ENCODE results near the gene RNF13.
"Not testable (repeated sequence)": the region's sequence is repeated elsewhere in the genome, so short reads cannot be mapped to it uniquely, and the experiment has no call there.

Gene RNF13

DNA sequence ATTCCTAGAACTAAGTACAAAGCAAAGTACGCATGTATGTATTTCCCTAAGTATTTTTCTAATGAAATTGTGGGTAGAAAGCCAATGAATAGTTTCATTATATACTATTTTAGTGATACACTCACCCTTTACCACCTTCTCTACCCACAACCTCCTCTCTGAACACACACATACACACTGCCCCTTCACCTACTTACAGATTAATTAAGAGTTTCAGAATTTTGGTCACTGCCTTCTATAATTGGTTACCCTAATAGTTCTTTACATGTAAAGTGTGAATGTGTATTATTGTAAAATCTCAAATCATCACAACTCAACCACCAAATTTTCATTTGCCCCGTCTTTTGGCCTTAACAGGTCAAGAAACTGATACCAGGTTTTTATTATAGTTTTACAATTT, 150.5 kb downstream of the RNF13 start:
- no peak for DNase-seq

DNA sequence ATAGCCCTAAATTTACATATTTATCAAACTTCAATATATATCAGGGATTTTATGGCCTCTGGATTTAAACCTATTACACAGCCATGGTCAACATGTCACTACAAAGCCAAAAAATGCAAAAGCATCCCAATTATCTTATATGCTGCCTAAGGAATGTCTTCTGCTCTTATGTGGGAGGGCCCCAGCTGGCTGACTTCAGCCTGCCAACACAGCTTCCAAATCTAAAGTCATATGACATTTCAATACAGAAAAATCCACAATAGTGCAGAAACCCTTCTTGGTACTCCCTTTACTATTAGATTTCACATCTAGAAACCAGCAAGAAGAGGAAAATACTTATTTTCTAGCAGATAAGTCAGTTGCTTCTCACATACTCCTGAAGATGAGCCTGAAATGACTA, 151.3 kb downstream of the RNF13 start:
- no peak for DNase-seq

DNA sequence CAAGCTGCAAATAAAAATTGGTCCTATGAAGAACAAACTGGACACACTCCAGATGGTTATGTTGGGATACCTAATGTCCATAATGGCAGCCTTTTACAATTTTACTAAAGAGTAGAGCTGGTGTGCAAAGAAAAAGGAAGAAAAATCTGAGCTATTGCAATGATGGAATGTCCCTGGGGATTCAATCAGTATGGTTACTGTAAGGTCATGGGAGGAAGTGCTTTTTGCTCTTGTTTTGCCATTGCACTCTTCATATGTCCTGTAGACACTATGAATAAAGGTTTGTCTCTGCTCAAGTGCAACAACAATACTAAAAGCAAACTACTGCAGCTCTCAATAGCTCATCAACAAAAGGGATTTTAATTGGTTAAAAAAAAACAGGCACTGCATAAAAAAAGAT, 152.3 kb downstream of the RNF13 start:
- DNase-seq = no peak

DNA sequence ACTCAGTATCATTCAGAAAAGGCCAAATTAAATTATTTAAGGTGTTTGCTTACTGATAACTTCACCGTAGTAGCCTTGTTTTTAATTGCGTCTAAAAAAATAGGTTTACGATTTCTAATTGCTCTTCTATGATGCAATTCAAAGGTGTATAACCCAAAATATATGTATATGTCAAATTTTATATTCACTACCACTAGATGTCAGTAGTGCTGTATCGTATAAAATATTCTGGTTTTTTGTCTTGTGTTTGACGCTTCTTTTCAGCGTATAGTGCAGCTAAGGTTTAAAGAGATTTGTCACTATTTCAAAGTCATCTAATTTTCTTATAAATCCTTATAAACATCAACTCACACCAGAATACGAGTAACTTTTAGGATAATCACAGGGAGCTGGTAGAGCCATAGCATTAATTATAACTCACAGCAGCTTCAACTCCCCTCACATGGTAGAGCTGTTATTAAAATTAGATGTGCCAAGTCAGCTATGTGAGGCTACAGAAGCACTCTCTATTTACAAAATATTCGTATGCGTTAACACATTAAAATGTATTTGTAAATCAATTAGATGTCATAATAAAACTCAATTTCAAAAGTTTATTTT, 154.2 kb downstream of the RNF13 start:
- peak; percentile 54 for DNase-seq

DNA sequence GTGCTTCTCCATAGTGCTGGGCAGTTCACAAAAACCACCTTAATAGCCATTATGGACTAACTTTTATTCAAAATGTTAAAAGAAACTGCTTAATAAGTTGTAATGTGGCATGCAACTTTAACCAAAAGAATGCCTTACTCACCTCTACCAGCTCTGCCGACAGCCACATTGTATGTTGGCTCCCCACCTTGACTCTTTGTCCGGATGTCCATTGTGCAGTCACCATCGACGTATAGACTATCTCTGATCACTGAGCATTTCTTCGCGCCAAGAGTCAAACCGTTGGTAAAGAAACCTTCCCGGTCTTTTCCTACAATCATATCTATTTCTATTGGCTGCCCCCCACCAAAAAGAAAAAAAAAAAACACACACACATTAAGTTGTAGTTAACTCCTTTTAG, 155.2 kb downstream of the RNF13 start:
- DNase-seq = no peak

DNA sequence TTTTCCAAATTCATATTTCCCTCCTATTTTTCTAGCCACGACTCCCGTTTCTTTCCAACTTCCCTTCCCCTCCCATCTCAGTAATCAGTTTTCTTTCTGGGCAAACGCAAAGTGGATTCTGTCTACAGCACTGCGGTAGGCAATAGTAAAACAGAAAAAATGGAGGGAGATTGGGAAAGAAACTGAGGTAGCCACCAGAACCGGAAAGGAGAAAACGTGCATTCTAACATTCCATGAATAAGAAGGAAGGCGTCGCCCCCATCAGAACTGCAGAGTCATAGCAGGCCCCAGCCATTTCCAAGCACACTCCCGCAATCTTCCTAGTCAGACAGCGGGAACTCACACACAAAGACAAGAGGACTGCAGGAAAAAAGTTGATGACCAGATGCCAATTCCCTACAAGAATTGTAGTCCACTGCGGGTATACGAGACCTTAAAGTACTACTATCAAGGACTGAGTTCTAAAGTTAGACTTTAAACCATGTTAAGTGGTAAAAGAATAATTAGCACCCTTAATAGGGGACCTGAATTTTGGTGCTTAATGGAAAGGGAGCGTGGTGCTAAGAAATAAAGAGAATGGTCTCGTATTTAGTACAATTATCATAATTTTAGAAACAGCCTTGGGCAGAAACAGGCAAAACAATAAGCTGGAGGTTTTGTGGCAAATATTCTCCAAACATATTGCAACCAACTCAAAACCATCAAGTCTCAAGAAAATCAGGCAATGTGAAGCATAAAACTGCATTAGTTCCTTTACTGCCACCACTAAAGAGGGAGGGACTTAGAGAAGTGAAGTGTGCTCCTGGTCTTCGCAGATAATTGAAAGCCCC, 156.3 kb downstream of the RNF13 start:
- DNase-seq = peak; percentile 85

DNA sequence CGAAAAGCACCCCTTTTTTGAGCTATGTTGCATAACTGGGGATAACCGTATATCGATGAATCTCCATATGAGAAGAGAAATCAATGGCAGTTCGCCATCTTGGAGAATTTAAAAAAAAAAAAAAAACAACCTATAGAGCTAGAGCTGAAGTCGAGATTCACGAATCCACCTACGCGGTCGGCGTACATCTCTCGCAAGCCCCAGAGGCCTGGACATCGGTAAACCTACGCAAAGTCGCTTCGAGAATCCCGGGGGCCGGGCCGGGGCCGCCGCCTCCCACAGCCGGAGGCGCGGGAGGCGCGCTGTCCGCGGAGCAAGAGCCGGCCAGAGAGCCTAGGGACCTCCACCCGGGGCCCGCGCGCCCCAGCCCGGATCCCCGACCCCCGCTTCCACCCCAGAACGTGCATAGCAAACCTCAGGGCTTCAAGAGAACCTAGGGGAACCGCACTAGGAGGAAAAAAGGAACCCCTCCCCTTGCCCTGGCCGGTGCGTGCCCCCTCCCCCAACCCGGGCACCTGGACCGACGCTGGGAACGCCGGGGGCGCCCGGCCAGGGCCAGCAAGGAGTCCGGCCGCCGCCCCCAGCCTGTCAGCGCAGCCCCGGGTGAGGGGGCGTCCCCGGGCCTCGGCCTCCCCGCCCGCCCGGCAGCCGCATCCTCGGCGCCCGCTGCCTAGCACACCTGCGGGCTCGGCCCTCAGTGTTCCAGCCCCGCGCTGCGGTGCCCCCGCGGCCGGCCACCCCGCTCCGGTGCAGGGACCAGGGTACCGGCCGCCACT, 157.1 kb downstream of the RNF13 start:
- peak; percentile 91 for DNase-seq

DNA sequence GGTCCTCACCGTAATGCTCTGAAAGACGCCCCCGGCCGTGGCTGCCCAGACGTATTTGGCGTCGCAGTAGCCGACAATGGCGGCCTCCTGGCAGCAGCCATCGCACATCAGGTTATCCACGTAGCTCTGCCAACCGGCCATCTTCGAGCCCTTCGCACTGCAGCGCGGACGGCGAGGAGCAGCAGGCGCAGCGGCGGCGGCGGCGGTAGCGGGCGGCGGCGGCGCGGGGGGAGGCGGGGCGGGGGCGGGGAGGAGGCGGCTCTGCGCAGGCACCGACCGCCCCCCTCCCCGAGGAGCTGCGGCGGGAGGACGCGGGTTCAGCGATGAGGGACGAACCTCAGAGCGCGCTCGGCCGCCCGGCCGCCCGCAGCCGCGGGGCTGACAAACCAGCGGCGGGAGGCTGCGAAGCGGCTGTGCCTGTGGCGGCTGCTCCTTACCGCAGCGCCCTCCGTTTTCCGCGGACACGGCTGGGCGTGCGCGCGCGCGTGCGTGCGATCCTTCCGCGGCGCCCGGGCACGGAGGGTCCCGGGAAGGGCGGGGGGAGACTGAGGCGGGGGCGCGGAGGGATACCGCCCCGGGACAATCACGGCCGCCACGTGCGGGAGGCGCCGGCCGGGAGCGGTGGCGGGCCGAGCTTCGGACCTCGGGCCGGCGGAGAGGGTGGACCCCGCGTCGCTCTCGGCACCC, 157.8 kb downstream of the RNF13 start, which contains the start of gene PFN2:
PFN2 (minus strand) TSS at position 180 of the 687 bp plus-strand sequence; CDS start at position 141, 39 bp downstream.
- peak; percentile 67 for DNase-seq

DNA sequence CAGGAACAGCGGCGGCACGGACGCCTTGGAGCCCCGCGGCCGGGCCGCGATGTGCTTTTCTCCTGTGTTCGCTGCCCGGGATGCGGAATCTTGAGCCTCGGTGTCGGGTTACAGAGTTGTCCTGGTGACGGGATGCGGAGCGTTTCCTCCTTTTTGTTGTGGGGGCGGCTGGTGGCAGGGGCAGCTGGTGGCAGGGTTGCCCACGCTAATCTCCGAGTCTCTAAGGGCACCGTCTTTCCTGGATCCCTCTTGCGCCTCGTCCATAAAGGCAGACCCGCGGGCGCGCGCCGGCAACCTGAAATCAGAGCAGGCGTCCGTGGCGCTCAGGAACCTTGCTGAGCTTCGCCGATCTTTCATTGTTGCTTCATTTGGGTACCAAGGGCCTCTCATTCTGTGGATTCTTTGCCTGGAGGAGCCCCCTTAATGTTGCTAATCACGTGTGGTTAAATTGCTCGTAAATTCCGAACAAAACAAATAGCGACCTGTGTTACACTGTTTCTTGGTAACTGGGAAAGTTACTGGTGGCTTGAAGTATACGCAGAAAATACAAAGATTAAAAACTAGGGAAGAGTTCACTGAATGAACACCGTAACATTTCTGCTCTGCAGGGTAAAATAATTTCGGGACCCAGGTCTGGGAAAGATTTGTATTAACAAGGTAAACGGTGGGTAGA, 158.5 kb downstream of the RNF13 start:
- peak; percentile 91 for DNase-seq

DNA sequence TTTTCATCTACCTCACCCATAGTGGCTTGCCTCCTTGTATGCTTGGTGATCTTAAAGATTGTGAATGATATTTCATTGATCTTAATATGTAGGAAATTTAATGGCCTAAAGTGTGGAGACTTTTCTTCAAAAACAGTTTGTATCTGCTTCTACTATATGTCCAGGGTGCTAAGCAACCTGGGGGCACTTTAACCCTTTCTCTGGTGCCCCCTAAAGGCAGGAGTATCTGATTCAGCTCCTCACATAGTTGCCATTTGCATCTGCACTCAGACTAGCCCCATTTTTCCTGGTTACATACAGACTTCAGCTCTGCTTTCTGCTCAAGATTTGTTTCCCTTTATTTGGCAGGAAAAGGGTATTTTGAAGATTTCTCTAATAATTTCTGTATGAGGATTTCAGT, 162.9 kb downstream of the RNF13 start:
- no peak for DNase-seq

DNA sequence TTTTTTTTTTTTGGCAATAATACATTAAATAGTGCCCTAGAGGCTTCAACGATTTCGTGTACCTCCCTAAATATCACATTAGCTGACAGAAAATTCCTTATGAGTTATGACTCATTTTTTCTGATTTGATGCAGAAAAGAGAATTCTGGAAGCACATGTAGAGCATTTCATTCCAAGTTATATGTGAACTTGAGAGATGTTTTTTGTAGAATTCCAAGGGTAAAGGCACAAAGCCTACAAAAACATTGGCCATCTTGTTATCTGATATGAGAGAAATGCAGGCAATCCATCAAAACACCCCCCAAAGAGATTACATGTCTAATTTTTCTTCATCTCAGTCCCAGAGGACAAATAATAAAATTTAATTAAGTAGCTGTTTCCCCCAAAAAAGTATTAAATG, 164.4 kb downstream of the RNF13 start:
- no peak for DNase-seq

DNA sequence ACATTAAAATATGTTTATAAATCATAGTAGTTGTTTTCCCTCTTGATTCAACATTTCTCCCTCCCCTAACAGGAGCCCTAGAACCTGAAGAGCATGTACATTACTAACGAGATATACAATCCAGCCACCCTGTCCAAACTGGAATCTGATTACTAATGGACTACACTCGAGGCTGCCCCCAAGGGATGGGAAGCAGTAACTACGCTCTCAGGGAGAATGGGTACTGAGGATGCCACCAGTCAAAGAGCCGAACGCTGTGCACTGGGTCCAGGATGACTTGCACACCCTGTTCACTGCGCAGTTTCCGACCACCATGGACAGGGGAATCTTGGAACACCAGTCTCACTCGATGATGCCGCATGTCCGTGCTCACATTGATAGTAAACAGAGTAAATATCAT, 169.0 kb downstream of the RNF13 start:
- not testable (repeated sequence) for DNase-seq

DNA sequence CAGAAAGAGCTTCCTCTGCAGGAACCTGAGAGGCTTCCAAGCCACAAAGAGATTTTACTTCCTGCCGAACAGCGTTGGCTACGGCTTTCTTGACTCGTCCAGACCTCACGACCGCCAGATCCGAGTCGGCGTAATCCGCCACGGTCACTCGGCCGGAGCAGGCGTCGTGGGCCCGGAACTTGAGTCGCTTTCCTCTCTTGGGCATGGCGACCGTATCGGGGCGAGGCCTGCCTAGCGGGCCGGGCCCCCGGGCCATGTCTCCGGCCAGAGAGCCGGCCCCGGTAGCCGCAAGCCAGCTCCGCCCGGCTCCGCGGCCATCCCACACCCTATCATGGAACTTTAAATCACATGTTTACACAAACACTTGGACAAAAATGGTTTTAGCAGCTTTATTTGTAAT, 170.0 kb downstream of the RNF13 start:
- DNase-seq = not testable (repeated sequence)

DNA sequence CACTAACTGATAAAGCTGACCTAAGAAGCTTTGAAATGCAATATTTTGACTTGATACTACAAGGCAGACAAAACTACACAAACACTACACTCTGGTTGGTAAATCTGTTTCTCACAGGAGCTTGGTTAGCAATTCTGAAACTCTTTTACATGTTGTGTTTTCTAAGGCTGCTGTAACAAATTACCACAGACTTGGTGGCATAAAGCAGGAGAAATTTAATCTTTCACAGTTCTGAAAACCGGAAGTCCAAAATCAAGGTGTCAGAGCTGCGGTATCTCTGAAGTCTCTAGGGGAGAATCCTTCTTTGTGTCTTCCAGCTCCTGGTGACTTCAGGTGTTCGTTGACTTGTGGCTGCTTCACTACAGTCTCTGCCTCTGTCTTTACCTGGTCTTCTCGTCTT, 170.6 kb downstream of the RNF13 start:
- no peak for DNase-seq

DNA sequence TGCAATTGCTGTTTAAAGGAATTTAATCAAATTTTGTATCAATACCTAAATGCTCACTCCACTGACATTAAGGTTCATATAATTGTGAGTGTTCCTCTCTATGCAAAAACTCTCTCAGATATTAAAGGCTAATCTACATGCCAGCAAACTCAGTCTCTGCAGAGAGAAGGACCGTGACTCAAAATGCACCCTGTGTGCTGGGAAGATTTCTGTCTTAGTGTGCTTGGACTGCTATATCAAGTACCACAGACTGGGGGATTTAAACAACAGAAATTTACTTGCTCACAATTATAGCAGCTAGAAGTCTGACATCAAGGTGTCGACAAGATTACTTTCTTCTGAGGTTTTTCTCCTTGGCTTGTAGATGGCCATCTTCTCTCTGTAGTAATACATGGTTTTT, 176.3 kb downstream of the RNF13 start:
- DNase-seq = no peak

DNA sequence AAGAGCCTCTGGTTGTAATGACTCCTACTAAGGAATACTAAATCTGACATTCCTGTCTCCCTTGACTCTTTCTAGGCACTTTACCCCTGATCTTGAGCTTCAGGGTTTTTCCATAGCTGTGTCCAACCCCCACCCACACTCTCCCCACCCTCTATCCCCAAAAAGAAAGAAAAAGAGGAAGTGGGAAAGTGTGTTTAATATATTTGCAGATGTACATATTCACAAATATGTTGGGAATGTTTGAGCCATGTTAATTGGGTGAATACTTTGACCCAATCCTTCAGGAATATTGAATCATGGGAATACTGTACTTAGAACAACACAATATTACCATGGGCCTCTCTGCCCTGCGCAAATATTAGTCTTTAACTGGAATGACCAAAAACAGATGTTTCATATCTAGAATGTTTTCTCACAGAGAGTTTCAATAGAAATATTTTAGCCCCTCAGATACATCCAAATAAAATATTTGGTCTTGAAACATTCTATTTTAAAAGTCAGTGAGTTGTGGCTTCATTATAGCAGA, 177.5 kb downstream of the RNF13 start:
- DNase-seq = no peak

DNA sequence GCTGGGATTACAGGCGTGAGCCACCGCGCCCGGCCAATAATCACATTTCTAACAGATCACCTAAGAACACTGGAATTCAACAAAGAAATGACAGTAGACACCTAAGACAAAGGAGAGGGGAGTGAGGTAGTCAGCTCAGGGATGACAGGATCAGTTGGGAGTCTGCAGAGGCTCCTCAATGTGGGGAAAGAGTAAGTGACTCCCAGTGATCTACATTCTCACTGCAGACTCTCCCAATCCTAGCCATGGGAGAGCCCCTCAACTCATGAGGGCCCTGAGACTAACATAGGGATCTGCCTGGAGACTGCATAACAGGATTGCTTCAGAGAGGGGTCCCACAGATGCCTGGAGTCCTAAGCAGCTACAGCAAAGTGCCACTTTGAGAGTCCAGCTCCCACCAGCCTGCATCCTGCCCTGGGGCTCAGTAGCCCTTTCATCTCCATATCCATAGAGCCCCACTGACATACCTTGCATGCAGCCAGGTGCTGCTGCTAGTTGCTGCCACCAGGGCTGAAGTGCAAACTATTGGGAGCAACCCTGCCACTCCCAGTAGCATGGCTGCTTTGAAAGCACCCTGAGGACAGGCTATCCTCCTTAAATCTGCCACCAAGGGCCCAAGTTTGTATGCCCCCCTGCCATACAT, 179.5 kb downstream of the RNF13 start:
- no peak for DNase-seq

DNA sequence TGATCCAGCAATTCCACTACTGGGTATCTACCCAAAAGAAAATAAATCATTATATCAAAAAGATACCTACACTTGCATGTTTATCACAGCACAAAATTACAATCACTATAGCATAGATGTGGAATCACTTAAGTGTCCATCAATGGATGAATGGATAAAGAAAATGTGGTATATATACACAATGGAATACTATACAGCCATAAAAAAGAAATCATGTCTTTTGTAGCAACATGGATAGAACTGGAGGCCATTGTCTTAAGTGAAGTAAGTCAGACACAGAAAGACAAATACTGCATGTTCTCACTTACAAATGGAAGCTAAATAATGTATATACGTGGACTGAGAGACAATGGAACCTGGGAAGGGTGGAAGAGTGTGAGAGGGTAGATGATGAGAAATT, 185.9 kb downstream of the RNF13 start:
- DNase-seq = no peak

DNA sequence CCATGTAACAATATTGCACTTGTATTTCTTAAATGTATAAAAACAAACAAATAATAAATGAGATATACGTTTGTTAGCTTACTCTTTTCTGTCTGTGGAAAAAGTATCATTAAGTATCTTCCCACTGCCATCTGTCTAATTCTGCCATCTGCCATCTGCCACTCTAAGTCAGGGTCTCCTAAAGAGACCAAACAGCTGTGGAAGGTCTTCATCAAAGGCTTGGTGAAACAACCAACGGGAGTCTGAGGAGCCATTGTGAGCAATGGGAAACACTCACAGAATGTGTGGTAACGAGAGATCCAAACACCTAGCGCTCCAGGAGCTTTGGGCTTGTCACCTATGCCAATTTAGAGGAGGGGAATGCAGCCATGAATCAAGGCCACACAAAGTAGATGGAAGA, 186.4 kb downstream of the RNF13 start:
- DNase-seq = no peak

DNA sequence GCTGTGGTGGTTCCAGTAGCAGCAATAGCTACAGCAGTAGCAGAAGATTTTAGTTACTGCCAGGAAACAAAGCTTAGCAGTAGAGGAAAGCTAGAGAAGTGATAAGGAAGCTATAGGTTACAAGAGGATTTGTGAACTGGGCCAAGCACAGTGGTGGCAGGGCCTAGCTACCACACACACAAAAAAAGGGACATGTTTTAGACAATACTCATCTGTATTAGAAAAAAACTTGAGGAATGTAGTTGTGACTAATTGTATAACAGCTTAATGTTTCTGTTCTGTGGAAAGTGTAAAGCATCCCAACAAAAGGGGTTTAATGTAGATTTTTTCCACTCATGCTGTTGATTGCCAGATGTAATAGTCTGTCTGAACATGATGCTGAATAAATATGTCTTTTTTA, 187.6 kb downstream of the RNF13 start:
- DNase-seq = no peak

DNA sequence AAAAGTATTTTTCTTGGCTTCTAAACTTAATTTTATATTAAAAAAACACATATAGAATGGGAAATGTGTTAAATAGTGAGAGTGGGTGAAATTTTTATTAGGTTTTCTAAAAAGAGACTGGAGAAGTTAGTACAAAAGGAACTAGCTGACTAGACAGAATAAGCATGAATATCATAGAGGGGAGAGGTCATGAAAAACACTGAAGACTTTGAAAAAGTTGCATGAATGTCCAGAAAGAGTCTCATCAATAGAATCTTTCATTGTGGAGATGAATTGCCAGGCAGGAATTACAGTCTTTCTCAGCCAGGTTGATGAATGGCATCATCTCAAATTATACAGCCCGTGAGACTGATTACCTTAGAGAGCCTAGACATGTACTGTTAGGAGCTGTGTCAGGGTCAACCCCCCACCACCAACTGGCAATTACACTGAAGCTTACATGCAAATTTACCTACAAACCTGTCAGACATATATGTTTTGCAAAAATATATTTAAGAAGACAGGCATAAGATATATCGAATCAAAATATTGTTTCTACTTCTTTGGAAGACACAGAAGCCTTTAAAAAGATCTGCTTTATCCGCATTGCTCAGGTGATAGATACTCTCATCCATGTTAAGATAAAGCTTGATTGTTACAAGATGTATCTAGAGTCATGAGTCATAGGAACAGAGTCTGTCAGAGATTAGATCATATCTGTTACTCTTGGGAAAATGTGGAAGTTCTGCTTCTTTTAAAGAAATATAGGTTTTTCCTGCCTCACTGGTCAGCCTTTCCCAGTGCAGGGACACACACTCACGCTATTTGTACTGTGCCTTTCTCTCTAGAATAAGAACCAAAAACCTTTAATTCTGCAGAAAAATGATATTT, 192.5 kb downstream of the RNF13 start:
- DNase-seq = no peak
